Liver (tissue), 9 donors: Measurements from ENCODE around the gene FNDC10. TPM values are rescaled to one million over a fixed set of nuclear protein-coding genes. Genes with fewer than 3 reads are reported as not detected.
A peak's percentile ranks its signal among the peaks of the same experiment; 100 is the strongest.

Experiments used
- DNase-seq: peaks from one replicate; pipeline ENCODE4 v3.0.0-alpha.2; 2017; ENCODE audit warnings: low spot score
- H3K27ac ChIP-seq, 2 donors: one replicate each; pipeline ENCODE4 v1.7.0; 2013; ENCODE audit warnings: inconsistent platforms in 2 of 2, low read length in 2 of 2, control low read depth in 1 of 2, low read depth in 1 of 2, mild to moderate bottlenecking in 1 of 2
- H3K27me3 ChIP-seq, 4 donors: one replicate each; pipeline versions ENCODE4 v1.6.1 to v1.7.0; 2013; ENCODE audit warnings: low read length in 3 of 4, inconsistent platforms in 1 of 4, mild to moderate bottlenecking in 1 of 4, moderate library complexity in 1 of 4; ENCODE audit not compliant: control insufficient read depth in 4 of 4, insufficient read depth in 4 of 4
- H3K36me3 ChIP-seq, 4 donors: one replicate each; pipeline versions ENCODE4 v1.6.1 to v1.7.0; 2013; ENCODE audit warnings: low read length in 3 of 4, mild to moderate bottlenecking in 3 of 4, low read depth in 1 of 4, moderate library complexity in 1 of 4; ENCODE audit not compliant: control insufficient read depth in 4 of 4, insufficient read depth in 3 of 4
- H3K4me1 ChIP-seq, 4 donors: one replicate each; pipeline versions ENCODE4 v1.6.1 to v1.7.0; 2013; ENCODE audit warnings: low read length in 3 of 4, mild to moderate bottlenecking in 3 of 4, moderate library complexity in 1 of 4; ENCODE audit not compliant: control insufficient read depth in 4 of 4, insufficient read depth in 4 of 4
- H3K4me3 ChIP-seq, 3 donors: one replicate each; pipeline versions ENCODE4 v1.6.1 to v1.7.0; 2013; ENCODE audit warnings: low read length in 3 of 3, control low read depth in 1 of 3, low read depth in 1 of 3, mild to moderate bottlenecking in 1 of 3
- H3K9ac ChIP-seq, 2 donors: one replicate each; pipeline ENCODE4 v1.7.0; 2013; ENCODE audit warnings: low read length in 2 of 2, mild to moderate bottlenecking in 2 of 2, moderate library complexity in 2 of 2, control low read depth in 1 of 2, low read depth in 1 of 2
- H3K9me3 ChIP-seq, 4 donors: one replicate each; pipeline versions ENCODE4 v1.6.1 to v1.7.0; 2013; ENCODE audit warnings: low read length in 3 of 4; ENCODE audit not compliant: control insufficient read depth in 4 of 4
- ATF3 ChIP-seq: IDR thresholded peaks from 2 replicates; pipeline ENCODE4 v1.6.1; 2016; ENCODE audit warnings: antibody characterized with exemption
- CTCF ChIP-seq: fragments of 150-350 bp; IDR thresholded peaks from 2 replicates; pipeline ENCODE4 v1.5.1; 2017; ENCODE audit warnings: improper control_type of control experiment, low read depth, low read length; ENCODE audit not compliant: missing input control
- EGR1 ChIP-seq, 2 donors: IDR thresholded peaks; 2 replicates each; pipeline ENCODE4 v1.6.1; 2016 to 2018; ENCODE audit warnings: antibody characterized with exemption in 2 of 2, low read depth in 2 of 2
- FOXA1 ChIP-seq: IDR thresholded peaks from 2 replicates; pipeline ENCODE4 v1.6.1; 2016; ENCODE audit warnings: antibody characterized with exemption
- FOXA2 ChIP-seq: IDR thresholded peaks from 2 replicates; pipeline ENCODE4 v1.6.1; 2016; ENCODE audit warnings: antibody characterized with exemption
- GABPA ChIP-seq, 2 donors: IDR thresholded peaks in 1 of 2; conservative IDR thresholded peaks in 1 of 2; 2 replicates each; pipeline ENCODE4 v1.6.1; 2016; ENCODE audit warnings: antibody characterized with exemption in 2 of 2, mild to moderate bottlenecking in 1 of 2, moderate library complexity in 1 of 2
- HNF4A ChIP-seq, 2 donors: conservative IDR thresholded peaks; 2 replicates each; pipeline ENCODE4 v1.6.1; 2016; ENCODE audit warnings: antibody characterized with exemption in 2 of 2, mild to moderate bottlenecking in 2 of 2
- HNF4G ChIP-seq: IDR thresholded peaks from 2 replicates; pipeline ENCODE4 v1.6.1; 2016; ENCODE audit warnings: antibody characterized with exemption
- JUND ChIP-seq, 2 donors: IDR thresholded peaks; 2 replicates each; pipeline ENCODE4 v1.6.1; 2016; ENCODE audit warnings: antibody characterized with exemption in 2 of 2
- MAX ChIP-seq: IDR thresholded peaks from 2 replicates; pipeline ENCODE4 v1.6.1; 2016; ENCODE audit warnings: antibody characterized with exemption
- NR2F2 ChIP-seq: IDR thresholded peaks from 2 replicates; pipeline ENCODE4 v1.6.1; 2016; ENCODE audit warnings: antibody characterized with exemption
- RAD21 ChIP-seq, 2 donors: IDR thresholded peaks; 2 replicates each; pipeline ENCODE4 v1.6.1; 2016; ENCODE audit warnings: antibody characterized with exemption in 2 of 2, mild to moderate bottlenecking in 2 of 2
- REST ChIP-seq: IDR thresholded peaks from 2 replicates; pipeline ENCODE4 v1.6.1; 2016; ENCODE audit warnings: antibody characterized with exemption, mild to moderate bottlenecking
- RXRA ChIP-seq, 2 donors: IDR thresholded peaks; 2 replicates each; pipeline ENCODE4 v1.6.1; 2017 to 2018; ENCODE audit warnings: antibody characterized with exemption in 2 of 2, mild to moderate bottlenecking in 1 of 2
- SP1 ChIP-seq: IDR thresholded peaks from 2 replicates; pipeline ENCODE4 v1.6.1; 2018; ENCODE audit warnings: antibody characterized with exemption, mild to moderate bottlenecking
- TAF1 ChIP-seq: conservative IDR thresholded peaks from 2 replicates; pipeline ENCODE4 v1.6.1; 2016; ENCODE audit warnings: antibody characterized with exemption, mild to moderate bottlenecking
- YY1 ChIP-seq: IDR thresholded peaks from 2 replicates; pipeline ENCODE4 v1.6.1; 2016; ENCODE audit warnings: antibody characterized with exemption, mild to moderate bottlenecking
- ZBTB33 ChIP-seq: IDR thresholded peaks from 2 replicates; pipeline ENCODE4 v1.6.1; 2016; ENCODE audit warnings: antibody characterized with exemption
- WGBS: extraction: QIAGEN DNeasy Blood & Tissue Kit; methylation state at CpG from one replicate; pipeline ENCODE4 v1.1.7; 2013; 5-methylcytosine and 5-hydroxymethylcytosine counted together
- polyA plus RNA-seq, 2 donors: library from polyadenylated mRNA; stranded (reverse) in 1 of 2; unstranded in 1 of 2; fragments of 200-250 nt in 1 of 2; fragments of >200 nt in 1 of 2; fragmentation: Nextera tagmentation in 1 of 2; extraction: Ambion mirVana in 1 of 2; gene quantifications; one replicate each; pipeline versions ENCODE4 v1.2.1 to v1.2.3, GENCODE V29; 2013 to 2015
- total RNA-seq, 2 donors: library from RNA; depleted of rRNA; stranded (reverse); fragments of >200 nt; gene quantifications; one replicate each; pipeline ENCODE4 v1.2.3, GENCODE V29; 2014
- donor health status: healthy.
- donor health status: healthy.
- donor health status: healthy.
- donor health status: healthy.
- donor health status: healthy.

FNDC10 gene
- total and polyA plus RNA-seq, 4 donors = 0.08 to 0.58 (median 0.25) TPM

- H3K4me1 ChIP-seq = peaks cover 2 to 22% (median 13%) of the 10 kb centered on the region in 4 donors
- H3K27ac ChIP-seq = no peak overlapping the region
- no peak for DNase-seq
- peak overlapping the region in 1 of 3 donors; percentile 58 for H3K4me3 ChIP-seq
- H3K9me3 ChIP-seq = no peaks in the 10 kb centered on the region
- TF ChIP-seq HNF4G (no peak), ATF3 (no peak), MAX (no peak), REST (no peak), ZBTB33 (no peak), TAF1 (no peak), HNF4A (conservative IDR thresholded peaks at IDR 0.05) (no peak), CTCF (no peak), JUND (IDR thresholded peaks at IDR 0.05) (no peak), NR2F2 (no peak), EGR1 (IDR thresholded peaks at IDR 0.05; ENCODE audit: low read depth in 2 of 2) (no peak), GABPA (IDR thresholded peaks at IDR 0.05 in 1 of 2, conservative IDR thresholded peaks at IDR 0.05 in 1 of 2) (no peak), RXRA (IDR thresholded peaks at IDR 0.05) (no peak), FOXA2 (no peak), YY1 (no peak), RAD21 (IDR thresholded peaks at IDR 0.05) (no peak), FOXA1 (no peak), SP1 (no peak)
- peaks cover 0 to 11% (median 2%) of the 10 kb centered on the region in 4 donors for H3K27me3 ChIP-seq
- no peak overlapping the region for H3K9ac ChIP-seq
- WGBS = 10% methylated on average over 111 of the region's 111 CpGs
- no peaks in the 10 kb centered on the region for H3K36me3 ChIP-seq
These were observed 653 bp downstream of the FNDC10 start for GRCh38 chr1:1599030-1599934.
